HepG2 (cell line): ENCODE data around the gene EHD1. TPM values are rescaled to one million over a fixed set of nuclear protein-coding genes. Genes with fewer than 3 reads are reported as not detected.

Experiments
- AGO2 ChIP-seq: fragments of 200-400 bp; formaldehyde crosslinking; optimal IDR thresholded peaks from 2 replicates; pipeline ENCODE3; 2017; ENCODE audit warnings: mild to moderate bottlenecking, low read depth, low read length, moderate library complexity
- AKAP8 ChIP-seq: sonication (generic); formaldehyde crosslinking; IDR thresholded peaks from 2 replicates; pipeline ENCODE4 v1.5.1; 2020; ENCODE audit warnings: mild to moderate bottlenecking, missing genetic modification reagents
- ARID2 ChIP-seq: sonication (generic); formaldehyde crosslinking; IDR thresholded peaks from 2 replicates; pipeline ENCODE4 v1.8.1; 2022; ENCODE audit warnings: mild to moderate bottlenecking, missing genetic modification reagents, borderline replicate concordance
- ATF6 ChIP-seq: sonication (generic); formaldehyde crosslinking; conservative IDR thresholded peaks from 2 replicates; pipeline ENCODE4 v1.4.0; 2020; ENCODE audit warnings: missing genetic modification reagents
- GATAD2A ChIP-seq: IDR thresholded peaks from 2 replicates; pipeline ENCODE4 v1.6.1; 2016
- HNRNPH1 ChIP-seq: fragments of 200-400 bp; formaldehyde crosslinking; optimal IDR thresholded peaks from 2 replicates; pipeline ENCODE3; 2017; ENCODE audit warnings: mild to moderate bottlenecking, low read depth, low read length
- HNRNPLL ChIP-seq: fragments of 200-400 bp; formaldehyde crosslinking; IDR thresholded peaks from 2 replicates; pipeline ENCODE4 v1.6.1; 2017; ENCODE audit warnings: mild to moderate bottlenecking, low read depth, low read length; ENCODE audit not compliant: poor library complexity, severe bottlenecking
- JUNB ChIP-seq: sonication (generic); formaldehyde crosslinking; IDR thresholded peaks from 2 replicates; pipeline ENCODE4 v1.8.0; 2022; ENCODE audit warnings: missing genetic modification reagents, mild to moderate bottlenecking, borderline replicate concordance
- KLF12 ChIP-seq: sonication (generic); formaldehyde crosslinking; IDR thresholded peaks from 2 replicates; pipeline ENCODE4 v1.4.0; 2020; ENCODE audit warnings: missing genetic modification reagents, borderline replicate concordance
- MAFG ChIP-seq: sonication (generic); formaldehyde crosslinking; IDR thresholded peaks from 2 replicates; pipeline ENCODE4 v1.5.1; 2020; ENCODE audit warnings: mild to moderate bottlenecking, missing genetic modification reagents
- MXD1 ChIP-seq: sonication (generic); formaldehyde crosslinking; IDR thresholded peaks from 2 replicates; pipeline ENCODE4 v1.4.0; 2020; ENCODE audit warnings: mild to moderate bottlenecking, missing genetic modification reagents
- NR2C2 ChIP-seq: sonication (generic); formaldehyde crosslinking; IDR thresholded peaks from 2 replicates; pipeline ENCODE4 v1.4.0; 2020; ENCODE audit warnings: missing genetic modification reagents, mild to moderate bottlenecking, moderate library complexity, borderline replicate concordance
- SMAD1 ChIP-seq: sonication (generic); formaldehyde crosslinking; IDR thresholded peaks from 2 replicates; pipeline ENCODE4 v1.4.0; 2020; ENCODE audit warnings: missing genetic modification reagents, low read depth, mild to moderate bottlenecking, borderline replicate concordance
- TCF7 ChIP-seq: sonication (generic); IDR thresholded peaks from 2 replicates; pipeline ENCODE4 v1.6.1; 2016; ENCODE audit warnings: antibody characterized with exemption, low read depth
- ZBTB21 ChIP-seq: sonication (generic); formaldehyde crosslinking; IDR thresholded peaks from 2 replicates; pipeline ENCODE4 v1.4.0; 2020; ENCODE audit warnings: missing genetic modification reagents
- ZC3H4 ChIP-seq: sonication (generic); formaldehyde crosslinking; IDR thresholded peaks from 2 replicates; pipeline ENCODE4 v1.4.0; 2020; ENCODE audit warnings: missing genetic modification reagents, borderline replicate concordance
- ZFX ChIP-seq: sonication (generic); formaldehyde crosslinking; IDR thresholded peaks from 2 replicates; pipeline ENCODE4 v1.4.0; 2020; ENCODE audit warnings: mild to moderate bottlenecking, low read depth, missing genetic modification reagents, moderate library complexity
- ZNF558 ChIP-seq: sonication (generic); formaldehyde crosslinking; IDR thresholded peaks from 2 replicates; pipeline ENCODE4 v1.9.0; 2022; ENCODE audit warnings: mild to moderate bottlenecking, missing genetic modification reagents, borderline replicate concordance
- polyA plus RNA-seq, 8 experiments: library from polyadenylated mRNA; depleted of rRNA in 3 of 8; stranded (reverse) in 7 of 8; unstranded in 1 of 8; fragments of >200 nt; fragmentation: Illumina TruSeq in 4 of 8; extraction: Trizol in 4 of 8; gene quantifications; 2 replicates each; pipeline versions ENCODE4 v1.2.1 to v1.2.3, GENCODE V29; 2011 to 2016; ENCODE audit warnings: low read depth in 4 of 8, missing spikeins in 1 of 8, mixed read lengths in 1 of 8; ENCODE audit not compliant: insufficient read depth in 1 of 8
- total RNA-seq, 5 experiments: library from RNA; depleted of rRNA; stranded (reverse); fragments of >200 nt; fragmentation: Illumina TruSeq; extraction: Trizol; gene quantifications; 2 replicates each; pipeline ENCODE4 v1.2.3, GENCODE V29; 2016; ENCODE audit warnings: low read depth in 1 of 5
- TF ChIP-seq, protein P1 (sequence below): sonication (generic); formaldehyde crosslinking; IDR thresholded peaks from 2 replicates; pipeline ENCODE4 v1.8.1; 2023; ENCODE audit warnings: mild to moderate bottlenecking, missing genetic modification reagents, borderline replicate concordance

Gene EHD1
- total and polyA plus RNA-seq, 2 of the 13 experiments (the other 11 are each of a cell fraction or from before 2014, with no cell fraction given): 23.6 to 26.6 TPM

DNA sequence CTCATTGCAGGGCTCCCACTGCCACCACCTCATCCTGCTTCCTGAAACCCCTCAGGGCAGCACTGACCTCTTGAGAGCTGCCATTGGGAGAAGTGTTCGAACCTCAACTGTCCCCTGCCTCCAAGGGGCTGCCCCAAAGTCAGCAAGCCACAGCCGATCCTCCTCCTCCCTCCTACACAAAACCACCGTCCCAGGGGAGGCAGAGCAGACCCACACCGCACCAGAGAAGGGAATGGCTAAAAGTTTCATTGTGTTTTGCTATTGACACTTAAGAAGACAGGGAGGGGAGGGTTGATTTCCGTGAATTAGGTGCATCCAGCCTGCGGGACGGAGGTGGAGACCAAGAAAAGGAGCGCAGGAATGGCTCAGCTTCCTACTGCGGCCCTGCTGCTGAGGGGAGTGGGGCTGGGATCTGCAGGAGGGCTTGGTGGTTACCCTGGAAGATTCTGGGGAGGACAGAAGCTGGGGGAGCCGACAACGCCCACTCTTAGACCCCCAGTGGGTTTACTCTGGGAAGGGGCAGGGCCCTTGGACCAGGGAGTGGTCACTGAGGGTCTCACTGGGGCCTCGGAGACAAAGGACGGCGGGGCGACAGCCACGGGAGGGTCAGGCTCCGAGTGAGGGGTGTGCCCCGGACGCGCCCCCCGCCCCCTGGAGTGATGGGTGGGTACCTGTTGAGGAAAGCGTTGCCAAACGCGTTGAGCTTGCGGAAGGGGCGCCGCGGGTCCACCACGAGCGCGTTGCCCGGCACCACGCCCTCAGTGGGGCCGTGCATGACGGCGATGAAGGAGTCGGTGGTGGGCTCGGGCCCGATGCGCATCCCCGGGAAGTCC, 815 bp downstream of the EHD1 start (continued):
- TF ChIP-seq ATF6 (CRISPR knock-in tag): no peak
- TF ChIP-seq GATAD2A (CRISPR knock-in tag): no peak
- TF ChIP-seq HNRNPH1: no peak
- TF ChIP-seq ZBTB21 (CRISPR knock-in tag): no peak
- no peak for TF ChIP-seq JUNB
- peak; percentile 5; the same call in 1 of the 2 replicates for TF ChIP-seq AKAP8 (CRISPR knock-in tag)
- no peak for TF ChIP-seq TCF7
- TF ChIP-seq, protein P1, sequence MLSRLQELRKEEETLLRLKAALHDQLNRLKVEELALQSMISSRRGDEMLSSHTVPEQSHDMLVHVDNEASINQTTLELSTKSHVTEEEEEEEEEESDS: no peak
- 0 out of 2 replicates have a peak, but pooled peaks have one; percentile 3 for TF ChIP-seq ZFX (CRISPR knock-in tag)
- peak; percentile 76; the same call in 1 of the 2 replicates for TF ChIP-seq MXD1 (CRISPR knock-in tag)
- peak; percentile 45 for TF ChIP-seq AGO2
- TF ChIP-seq HNRNPLL: peak; percentile 4
- TF ChIP-seq ARID2 (CRISPR knock-in tag): 0 out of 2 replicates have a peak, but pooled peaks have one; percentile 12
- TF ChIP-seq ZC3H4 (CRISPR knock-in tag): no peak
- TF ChIP-seq SMAD1 (CRISPR knock-in tag): 0 out of 2 replicates have a peak, but pooled peaks have one; percentile 54
- TF ChIP-seq MAFG: 0 out of 2 replicates have a peak, but pooled peaks have one; percentile 9
- TF ChIP-seq KLF12 (CRISPR knock-in tag): 0 out of 2 replicates have a peak, but pooled peaks have one; percentile 11
- TF ChIP-seq ZNF558 (CRISPR knock-in tag): 0 out of 2 replicates have a peak, but pooled peaks have one; percentile 49
- TF ChIP-seq NR2C2 (CRISPR knock-in tag): no peak; the same call in 1 of the 2 replicates
- TF ChIP-seq, all 625 proteins: peak for 27
